Upper lobe of left lung (tissue), 4 donors: ENCODE measurements around the gene ZNF658.
"Not testable (repeated sequence)": the region's sequence is repeated elsewhere in the genome, so short reads cannot be mapped to it uniquely, and the experiment has no call there.

ENCODE experiments used
- POLR2A ChIP-seq, 4 donors: fragments of 450-650 bp; IDR thresholded peaks; one replicate each; pipeline ENCODE4 v1.5.1; 2016 to 2017; ENCODE audit warnings: antibody characterized with exemption in 4 of 4, mild to moderate bottlenecking in 2 of 4
- TF ChIP-seq, protein P1 (sequence below), 6 experiments: fragments of 450-650 bp in 4 of 6; fragments of 200-600 bp in 2 of 6; sonication (generic) in 2 of 6; IDR thresholded peaks; one replicate each; pipeline ENCODE4 v1.5.1; 2016 to 2019; ENCODE audit warnings: antibody characterized with exemption in 6 of 6

DNA sequence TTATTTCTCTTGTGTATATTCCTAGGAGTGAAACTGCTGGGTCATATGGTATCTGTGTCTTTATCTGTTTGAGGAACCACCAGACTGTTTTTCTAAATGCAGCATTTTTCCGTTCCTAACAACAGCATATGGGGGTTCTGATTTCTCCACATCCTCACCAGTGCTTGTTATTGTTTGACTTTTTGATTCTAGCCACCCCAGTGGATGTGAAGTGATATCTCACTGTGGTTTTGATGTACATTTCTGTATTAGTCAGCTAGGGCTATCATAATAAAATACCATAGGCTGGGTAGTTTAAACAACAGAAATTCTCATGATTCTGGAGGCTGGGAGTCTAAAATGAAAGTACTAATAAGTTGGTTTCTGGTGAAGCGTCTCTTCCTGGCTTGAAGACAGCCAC is 9.0 kb downstream of the ZNF658 start:
- TF ChIP-seq POLR2A (IDR thresholded peaks at IDR 0.05): not testable (repeated sequence)
- TF ChIP-seq, protein P1, sequence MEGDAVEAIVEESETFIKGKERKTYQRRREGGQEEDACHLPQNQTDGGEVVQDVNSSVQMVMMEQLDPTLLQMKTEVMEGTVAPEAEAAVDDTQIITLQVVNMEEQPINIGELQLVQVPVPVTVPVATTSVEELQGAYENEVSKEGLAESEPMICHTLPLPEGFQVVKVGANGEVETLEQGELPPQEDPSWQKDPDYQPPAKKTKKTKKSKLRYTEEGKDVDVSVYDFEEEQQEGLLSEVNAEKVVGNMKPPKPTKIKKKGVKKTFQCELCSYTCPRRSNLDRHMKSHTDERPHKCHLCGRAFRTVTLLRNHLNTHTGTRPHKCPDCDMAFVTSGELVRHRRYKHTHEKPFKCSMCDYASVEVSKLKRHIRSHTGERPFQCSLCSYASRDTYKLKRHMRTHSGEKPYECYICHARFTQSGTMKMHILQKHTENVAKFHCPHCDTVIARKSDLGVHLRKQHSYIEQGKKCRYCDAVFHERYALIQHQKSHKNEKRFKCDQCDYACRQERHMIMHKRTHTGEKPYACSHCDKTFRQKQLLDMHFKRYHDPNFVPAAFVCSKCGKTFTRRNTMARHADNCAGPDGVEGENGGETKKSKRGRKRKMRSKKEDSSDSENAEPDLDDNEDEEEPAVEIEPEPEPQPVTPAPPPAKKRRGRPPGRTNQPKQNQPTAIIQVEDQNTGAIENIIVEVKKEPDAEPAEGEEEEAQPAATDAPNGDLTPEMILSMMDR (IDR thresholded peaks at IDR 0.05): not testable (repeated sequence)
